NCI-H2029 treated with DMSO at 0.1 percent for 48 hours (cell line): ENCODE results near the gene VSTM5.
A peak's percentile ranks its signal among the peaks of the same experiment; 100 is the strongest.
"Not testable (repeated sequence)": the region's sequence is repeated elsewhere in the genome, so short reads cannot be mapped to it uniquely, and the experiment has no call there.

Experiments used
- DNase-seq: peaks from one replicate; lab custom pipeline; 2025; lab: John Stamatoyannopoulos, UW

VSTM5 gene

DNA sequence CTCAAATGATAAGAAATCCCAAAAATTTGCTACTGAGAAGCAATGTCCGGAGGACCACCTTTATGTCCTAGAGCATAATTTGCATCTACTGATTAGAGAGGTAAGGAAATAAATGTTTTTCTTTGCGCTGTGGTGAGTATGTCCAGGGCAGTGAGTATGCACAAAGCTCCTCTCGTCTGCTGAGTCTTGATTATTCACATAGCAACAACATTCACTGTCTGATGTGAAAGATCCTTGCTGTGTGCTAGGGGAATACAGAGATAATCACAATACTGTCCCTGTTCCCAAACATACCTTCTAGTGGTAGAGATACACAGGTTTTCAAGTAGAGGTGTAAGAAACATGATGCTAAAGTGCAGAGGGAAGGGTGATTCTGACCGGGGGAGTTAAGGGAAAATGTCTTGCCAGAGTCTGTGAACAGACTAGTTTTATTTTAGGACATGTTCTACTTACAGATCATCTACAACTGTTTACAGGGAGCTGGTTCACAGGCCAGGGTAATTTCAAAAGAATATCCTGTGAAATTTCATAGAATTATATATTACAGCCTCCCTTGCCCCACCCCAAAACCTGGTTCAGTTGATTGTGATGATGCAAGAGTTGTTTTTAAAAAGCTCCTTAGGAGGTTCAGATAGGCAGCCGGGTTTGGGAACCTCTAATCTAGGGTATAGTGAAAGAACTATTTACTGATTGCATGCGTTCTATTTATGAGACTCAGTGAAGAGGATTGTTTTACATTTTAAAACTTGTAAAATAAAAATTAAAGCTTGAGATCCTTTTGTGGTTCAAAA lies 53.8 kb downstream of the VSTM5 start:
- DNase-seq = no peak

DNA sequence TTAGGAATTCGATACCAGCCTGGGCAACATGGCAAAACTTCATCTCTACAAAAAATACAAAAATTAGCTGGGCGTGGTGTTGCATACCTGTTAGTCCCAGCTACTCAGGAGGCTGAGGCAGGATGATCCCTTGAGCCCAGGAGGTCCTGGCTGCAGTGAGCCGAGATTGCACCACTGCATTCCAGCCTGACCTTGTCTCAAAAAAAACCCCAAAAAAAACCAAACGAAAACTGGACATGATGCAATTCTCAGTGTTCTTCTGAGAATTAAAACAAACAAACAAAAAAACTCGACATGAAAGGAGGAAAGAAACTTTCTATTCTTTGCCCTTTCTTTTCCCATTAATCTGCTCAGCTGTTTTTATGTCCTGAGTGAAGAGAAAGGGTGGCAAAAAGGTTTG lies 58.9 kb downstream of the VSTM5 start:
- no peak for DNase-seq

DNA sequence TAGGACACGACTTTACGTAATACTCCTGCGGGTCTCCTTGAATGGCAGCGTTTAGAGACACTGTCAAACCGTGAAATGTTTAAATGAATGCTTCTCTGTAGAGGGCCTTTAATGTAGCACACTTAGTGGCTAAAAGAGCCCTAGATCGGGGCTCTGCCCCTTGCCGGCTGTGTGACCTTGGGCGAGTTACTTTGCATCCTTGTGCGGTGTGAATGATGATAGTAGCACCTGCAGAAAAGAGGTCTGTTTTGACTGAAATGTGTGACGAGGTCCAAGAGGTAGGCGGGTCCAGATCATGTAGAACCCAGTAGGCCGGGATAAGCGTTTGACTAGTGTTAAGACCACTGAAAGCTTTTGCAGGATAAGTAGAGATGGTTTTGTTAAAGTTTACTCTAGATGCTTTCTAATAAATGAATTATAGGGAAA lies 65.5 kb downstream of the VSTM5 start:
- no peak for DNase-seq

DNA sequence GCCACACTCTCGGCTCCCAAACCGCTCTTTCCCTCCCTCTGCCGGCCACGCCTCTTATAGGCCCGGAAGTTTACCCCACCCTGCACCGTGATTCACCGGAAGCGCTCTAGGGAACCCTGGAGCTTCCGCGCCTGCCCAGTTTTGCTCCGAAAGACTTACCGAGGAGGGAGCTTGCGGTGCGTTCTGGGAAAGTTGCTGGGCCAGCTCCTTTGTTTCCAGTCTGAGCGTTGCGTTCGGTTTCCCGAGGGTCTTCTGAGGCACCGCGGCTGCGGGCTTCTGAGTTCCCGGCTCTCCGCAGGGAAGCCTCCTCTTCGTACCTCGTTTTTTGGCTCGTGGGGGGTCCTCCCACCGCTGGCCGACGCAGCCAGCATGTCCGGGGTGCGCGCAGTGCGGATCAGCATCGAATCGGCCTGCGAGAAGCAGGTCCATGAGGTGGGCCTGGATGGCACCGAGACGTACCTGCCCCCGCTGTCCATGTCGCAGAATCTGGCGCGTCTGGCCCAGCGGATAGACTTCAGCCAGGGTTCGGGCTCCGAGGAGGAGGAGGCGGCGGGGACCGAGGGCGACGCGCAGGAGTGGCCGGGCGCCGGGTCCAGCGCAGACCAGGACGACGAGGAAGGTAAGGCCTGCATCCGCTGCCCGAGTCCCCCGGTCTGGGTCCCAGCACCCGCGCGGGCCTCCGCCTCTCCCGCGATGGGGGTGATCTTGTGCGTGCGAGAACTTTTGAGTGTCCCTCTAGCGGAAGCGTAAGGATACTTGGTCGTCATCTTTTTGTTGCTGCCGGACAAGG lies 66.1 kb downstream of the VSTM5 start, which contains the start of gene MED17:
TSS of gene MED17 (plus strand) at position 138 of the 790 bp plus-strand sequence. CDS start at position 370, 232 bp downstream.
- peak; percentile 89 for DNase-seq

DNA sequence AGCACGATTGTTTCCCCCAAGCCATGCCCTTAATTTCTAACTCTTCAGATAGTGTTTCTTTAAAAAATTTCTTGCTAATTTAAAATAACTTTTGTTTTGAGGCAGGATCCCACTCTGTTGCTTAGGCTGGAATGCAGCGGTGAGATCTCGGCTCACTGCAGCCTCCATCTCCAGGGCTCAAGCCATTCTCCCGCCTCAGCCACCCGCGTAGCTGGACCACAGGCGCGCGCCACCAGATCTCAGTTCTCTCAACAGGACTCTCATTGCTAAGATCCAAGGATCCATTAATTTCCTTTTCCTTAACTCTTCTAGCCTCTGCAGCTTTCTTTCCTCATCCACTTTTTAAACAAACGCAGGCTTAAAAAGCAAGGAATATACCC lies 66.7 kb downstream of the VSTM5 start:
- DNase-seq = no peak

DNA sequence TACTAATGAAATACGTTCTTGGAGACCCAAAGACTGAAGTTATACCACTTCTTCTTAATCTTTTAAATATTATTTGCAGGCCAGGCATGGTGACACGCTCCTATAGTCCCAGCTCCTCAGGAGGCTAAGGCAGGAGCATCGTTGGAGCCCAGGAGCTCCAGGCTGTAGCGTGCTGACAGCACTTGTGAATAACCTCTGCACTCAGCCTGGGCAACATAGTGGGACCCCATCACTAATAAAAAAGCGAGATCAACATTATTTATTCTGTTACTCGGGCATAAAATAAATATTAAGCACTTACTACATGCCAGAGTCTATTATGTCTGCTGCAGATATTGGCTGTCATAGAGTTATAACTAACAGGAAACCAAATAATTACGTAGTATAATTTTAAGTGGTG lies 67.1 kb downstream of the VSTM5 start:
- DNase-seq = no peak

DNA sequence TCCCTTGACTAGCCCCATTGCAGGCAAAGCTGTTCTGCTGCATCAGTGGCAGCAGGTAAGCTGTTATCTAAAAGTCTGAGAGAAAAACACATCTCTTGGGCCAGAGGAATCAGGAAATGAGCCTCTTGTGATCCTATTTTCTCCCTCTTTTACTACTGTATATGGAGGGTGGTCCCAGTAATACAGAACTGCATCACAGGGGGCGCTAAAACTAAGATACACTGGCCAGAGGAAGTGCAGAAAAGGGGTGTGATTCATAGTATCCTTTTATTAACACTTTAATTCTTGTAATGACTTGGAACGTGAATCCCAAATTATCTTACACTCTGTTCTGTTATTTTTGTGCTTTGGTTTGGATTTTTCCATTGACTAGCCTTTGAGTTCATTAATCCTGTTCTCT lies 75.1 kb downstream of the VSTM5 start:
- no peak for DNase-seq

DNA sequence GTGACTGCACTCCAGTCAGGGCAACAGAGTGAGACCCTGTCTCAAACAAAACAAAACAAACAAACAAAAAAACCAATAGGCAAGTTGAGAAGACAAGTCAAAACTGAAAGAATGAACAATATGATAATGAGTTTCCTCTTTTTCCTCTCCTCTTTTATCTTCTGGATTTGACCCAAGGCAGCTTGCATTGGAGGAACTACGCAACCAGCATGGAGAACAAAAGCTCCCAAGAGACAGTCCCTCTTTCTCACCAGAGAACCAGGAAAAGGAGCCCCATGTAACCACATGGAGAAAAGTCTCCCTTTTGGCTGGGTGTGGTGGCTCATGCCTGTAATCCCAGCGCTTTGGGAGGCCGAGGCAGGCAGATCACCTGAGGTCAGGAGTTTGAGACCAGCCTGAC lies 75.9 kb downstream of the VSTM5 start:
- DNase-seq = not testable (repeated sequence)

DNA sequence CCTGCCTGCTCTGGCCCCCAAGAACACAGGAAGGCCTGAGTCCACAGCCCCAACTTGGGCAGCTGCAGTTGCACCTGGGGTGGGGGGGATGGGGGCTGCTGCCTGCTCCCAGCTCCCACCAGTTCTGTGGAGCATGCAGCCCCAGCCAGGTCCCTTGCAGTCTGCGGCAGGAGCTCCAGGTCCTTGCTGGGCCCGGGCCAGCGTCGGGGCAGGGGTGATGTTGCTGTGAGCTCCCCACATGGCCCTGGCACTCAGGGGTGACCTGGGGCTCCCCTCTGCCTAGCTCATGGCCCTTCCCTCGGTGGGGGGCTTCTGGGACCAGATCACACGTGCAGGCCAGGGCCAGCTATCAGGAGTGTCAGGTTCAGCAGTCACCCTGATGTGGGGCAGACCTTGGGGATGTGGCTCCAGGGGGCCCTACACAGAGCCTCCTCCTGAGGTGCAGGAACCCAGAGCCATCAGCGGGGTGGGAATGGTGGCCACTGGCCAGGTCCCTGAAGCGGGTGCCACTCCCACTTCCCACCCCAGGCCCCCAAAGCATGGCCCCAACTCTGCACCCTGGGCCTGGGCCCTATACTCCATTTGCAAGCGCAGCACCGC lies 76.7 kb downstream of the VSTM5 start:
- no peak for DNase-seq

DNA sequence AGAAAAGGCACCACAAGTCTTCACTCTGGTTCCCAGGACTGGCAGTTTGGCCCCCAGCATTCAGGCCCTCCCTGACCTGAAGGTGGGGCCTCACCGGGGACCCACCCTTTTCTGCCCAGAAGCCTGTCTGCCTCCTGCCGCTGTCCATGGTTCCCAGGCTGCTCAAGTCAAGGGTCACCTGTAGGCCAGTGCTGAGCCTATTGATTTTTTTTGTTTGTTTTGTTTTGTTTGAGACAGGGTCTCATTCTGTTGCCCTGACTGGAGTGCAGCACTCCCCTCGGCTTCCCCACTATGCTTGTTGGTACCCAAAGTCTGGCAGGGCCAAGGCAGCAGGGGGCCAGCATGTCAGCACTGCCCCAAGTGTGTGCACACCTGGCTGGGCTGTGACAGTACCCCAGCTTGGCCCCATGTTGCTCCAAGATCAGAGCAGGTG lies 77.4 kb downstream of the VSTM5 start:
- no peak for DNase-seq

DNA sequence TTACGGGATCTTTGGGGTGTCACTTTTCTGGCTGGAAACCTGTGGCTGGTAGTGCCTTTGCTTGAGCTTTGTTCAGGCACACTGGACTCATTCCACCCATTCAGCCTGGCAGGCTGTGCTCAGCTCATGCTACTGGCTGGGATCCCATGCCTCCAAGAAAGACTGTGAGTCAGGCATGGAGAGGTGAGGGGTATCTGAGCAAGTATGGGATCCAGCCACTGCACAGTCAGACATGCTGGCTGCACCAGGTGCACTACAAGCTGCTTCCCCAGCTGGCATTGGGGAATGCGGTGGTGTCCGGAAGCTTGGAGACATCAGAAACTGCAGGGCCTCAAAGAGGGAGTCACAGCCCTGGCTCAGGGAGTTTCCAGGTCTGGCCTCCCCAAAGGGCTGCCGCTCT lies 78.3 kb downstream of the VSTM5 start:
- no peak for DNase-seq

DNA sequence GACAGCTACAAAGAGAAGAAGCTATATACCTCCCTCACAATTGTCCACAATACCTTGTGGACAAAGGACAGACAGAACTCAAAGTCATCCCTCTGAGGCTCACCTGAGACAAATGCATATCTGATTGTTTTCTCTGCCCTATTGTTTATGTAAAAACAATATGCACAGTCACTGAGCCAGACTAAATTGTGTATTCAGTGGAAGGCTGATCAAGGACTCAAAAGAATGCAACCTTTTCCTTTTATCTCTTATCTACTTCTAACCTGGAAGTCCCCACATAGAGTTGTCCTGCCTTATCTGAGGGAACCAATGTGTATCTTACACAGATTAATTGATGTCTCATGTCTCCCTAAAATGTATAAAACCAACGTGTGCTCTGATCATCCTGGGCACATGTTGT lies 80.3 kb downstream of the VSTM5 start:
- DNase-seq = no peak
